HG02870 (cell line): ENCODE results near the gene LCOR.

Experiments
- ATAC-seq: cut with Tn5 transposase; IDR thresholded peaks from one replicate; pipeline ENCODE4 v1.9.1; 2021; ENCODE audit warnings: mild to moderate bottlenecking, moderate library complexity; ENCODE audit not compliant: unreplicated experiment

Gene LCOR

GRCh38 chr10:96984541-96985131 is 152.5 kb downstream of the LCOR start:
- ATAC-seq = no peak

- ATAC-seq = no peak
Measured at GRCh38 chr10:96986200-96986856, 154.2 kb downstream of the LCOR start.

GRCh38 chr10:96987141-96987841 is 155.2 kb downstream of the LCOR start:
- ATAC-seq = no peak

GRCh38 chr10:96987842-96988175 is 155.7 kb downstream of the LCOR start:
- no peak for ATAC-seq

GRCh38 chr10:96988426-96988825 is 156.3 kb downstream of the LCOR start:
- no peak for ATAC-seq

GRCh38 chr10:96991313-96991841 is 159.3 kb downstream of the LCOR start:
- ATAC-seq = peak; percentile 49

- peak; percentile 67 for ATAC-seq
Measured at GRCh38 chr10:96992721-96993120, 160.6 kb downstream of the LCOR start.

GRCh38 chr10:96995851-96996250 is 163.8 kb downstream of the LCOR start:
- ATAC-seq = no peak

GRCh38 chr10:96996275-96996965 is 164.3 kb downstream of the LCOR start:
- ATAC-seq = no peak

GRCh38 chr10:96998329-96998888 is 166.3 kb downstream of the LCOR start:
- no peak for ATAC-seq

- ATAC-seq = no peak
Measured at GRCh38 chr10:96999337-96999736, 167.2 kb downstream of the LCOR start.

GRCh38 chr10:96999987-97000386 is 167.9 kb downstream of the LCOR start:
- no peak for ATAC-seq

- ATAC-seq = no peak
Measured at GRCh38 chr10:97000487-97001182, 168.5 kb downstream of the LCOR start.

- no peak for ATAC-seq
Measured at GRCh38 chr10:97001183-97001991, 169.3 kb downstream of the LCOR start.

GRCh38 chr10:97002670-97003069 is 170.6 kb downstream of the LCOR start:
- ATAC-seq = no peak

- no peak for ATAC-seq
Measured at GRCh38 chr10:97003151-97003803, 171.2 kb downstream of the LCOR start.

- no peak for ATAC-seq
Measured at GRCh38 chr10:97003804-97004201, 171.7 kb downstream of the LCOR start.

- ATAC-seq = no peak
Measured at GRCh38 chr10:97004591-97004990, 172.5 kb downstream of the LCOR start.

GRCh38 chr10:97005349-97005748 is 173.3 kb downstream of the LCOR start:
- ATAC-seq = no peak
